CD14-positive monocyte (primary cell): ENCODE data around the gene KIF27. TPM values are rescaled to one million over a fixed set of nuclear protein-coding genes. Genes with fewer than 3 reads are reported as not detected.
A peak's percentile ranks its signal among the peaks of the same experiment; 100 is the strongest.
"Not testable (repeated sequence)": the region's sequence is repeated elsewhere in the genome, so short reads cannot be mapped to it uniquely, and the experiment has no call there.

Experiments
- DNase-seq, 3 donors: peaks; one replicate each; pipeline ENCODE4 v3.0.0-alpha.2; 2011 to 2022
- H2AFZ ChIP-seq: 2 replicates; pipeline ENCODE4 v1.6.0; 2012; ENCODE audit warnings: mild to moderate bottlenecking, low read depth, low read length, inconsistent platforms; ENCODE audit not compliant: insufficient read depth, poor library complexity, severe bottlenecking
- H3K27ac ChIP-seq, 2 donors: 1 replicate in 1 of 2; 2 replicates in 1 of 2; pipeline ENCODE4 v1.5.1; 2012 to 2013; ENCODE audit warnings: low read length in 2 of 2, control low read depth in 1 of 2, inconsistent platforms in 1 of 2, low read depth in 1 of 2, mild to moderate bottlenecking in 1 of 2
- H3K27me3 ChIP-seq, 2 donors: one replicate each; pipeline versions ENCODE4 v1.6.0 to v1.6.1; 2011 to 2013; ENCODE audit warnings: low read length in 2 of 2; ENCODE audit not compliant: control insufficient read depth in 2 of 2, insufficient read depth in 2 of 2
- H3K36me3 ChIP-seq, 2 donors: replicated peaks in 1 of 2; 1 replicate in 1 of 2; 2 replicates in 1 of 2; pipeline versions ENCODE4 v1.5.1 to v1.6.1; 2012 to 2013; ENCODE audit warnings: low read length in 2 of 2, control low read depth in 1 of 2, inconsistent platforms in 1 of 2, mild to moderate bottlenecking in 1 of 2; ENCODE audit not compliant: insufficient read depth in 2 of 2, control insufficient read depth in 1 of 2
- H3K4me1 ChIP-seq, 2 donors: 1 replicate in 1 of 2; 2 replicates in 1 of 2; pipeline versions ENCODE4 v1.5.1 to v1.6.1; 2012 to 2013; ENCODE audit warnings: low read length in 2 of 2, control low read depth in 1 of 2, inconsistent platforms in 1 of 2, mild to moderate bottlenecking in 1 of 2, moderate library complexity in 1 of 2; ENCODE audit not compliant: insufficient read depth in 2 of 2, control insufficient read depth in 1 of 2
- H3K4me2 ChIP-seq: replicated peaks from 2 replicates; pipeline ENCODE3; 2012; ENCODE audit warnings: low read length, moderate library complexity, mild to moderate bottlenecking; ENCODE audit not compliant: poor library complexity, severe bottlenecking; ENCODE audit errors: extremely low read depth
- H3K4me3 ChIP-seq, 3 experiments: fragments of 200-600 bp in 1 of 3; sonication (generic) in 1 of 3; replicated peaks in 1 of 3; 1 replicate in 2 of 3; 2 replicates in 1 of 3; pipeline ENCODE4 v1.5.1; 2011 to 2013; ENCODE audit warnings: low read length in 3 of 3, mild to moderate bottlenecking in 3 of 3, control low read depth in 2 of 3, low read depth in 2 of 3, inconsistent platforms in 1 of 3, moderate library complexity in 1 of 3
- H3K79me2 ChIP-seq: 2 replicates; pipeline ENCODE4 v1.6.0; 2012; ENCODE audit warnings: mild to moderate bottlenecking, control low read depth, inconsistent platforms, low read length, moderate library complexity; ENCODE audit not compliant: insufficient read depth
- H3K9ac ChIP-seq: 2 replicates; pipeline ENCODE4 v1.6.0; 2017; ENCODE audit warnings: low read length, mild to moderate bottlenecking; ENCODE audit not compliant: insufficient read depth, poor library complexity, severe bottlenecking
- H3K9me3 ChIP-seq, 2 donors: replicated peaks in 1 of 2; 1 replicate in 1 of 2; 2 replicates in 1 of 2; pipeline versions ENCODE4 v1.5.1 to v1.6.1; 2012 to 2013; ENCODE audit warnings: low read length in 2 of 2, control low read depth in 1 of 2; ENCODE audit not compliant: control insufficient read depth in 1 of 2, insufficient read depth in 1 of 2
- H4K20me1 ChIP-seq: 2 replicates; pipeline ENCODE4 v1.6.0; 2012; ENCODE audit warnings: mild to moderate bottlenecking, low read length, control low read depth, moderate library complexity; ENCODE audit not compliant: insufficient read depth
- H3K27ac Mint-ChIP-seq, 7 donors: one replicate each; pipeline ENCODE4 v1.8.0; 2020; ENCODE audit warnings: mild to moderate bottlenecking in 7 of 7, mixed read lengths in 7 of 7, moderate library complexity in 6 of 7, inconsistent platforms in 2 of 7
- H3K27me3 Mint-ChIP-seq, 3 donors: one replicate each; pipeline ENCODE4 v1.8.0; 2021 to 2022; ENCODE audit warnings: low read depth in 3 of 3, mild to moderate bottlenecking in 3 of 3, mixed read lengths in 3 of 3, moderate library complexity in 3 of 3, inconsistent platforms in 1 of 3
- H3K36me3 Mint-ChIP-seq, 2 donors: one replicate each; pipeline ENCODE4 v1.8.0; 2020; ENCODE audit warnings: mixed read lengths in 2 of 2, inconsistent platforms in 1 of 2, mild to moderate bottlenecking in 1 of 2
- H3K4me1 Mint-ChIP-seq: one replicate; pipeline ENCODE4 v1.8.0; 2020; ENCODE audit warnings: mild to moderate bottlenecking, mixed read lengths
- H3K4me3 Mint-ChIP-seq, 2 donors: one replicate each; pipeline ENCODE4 v1.8.0; 2020; ENCODE audit warnings: mild to moderate bottlenecking in 2 of 2, mixed read lengths in 2 of 2, moderate library complexity in 1 of 2
- H3K9me3 Mint-ChIP-seq, 7 donors: one replicate each; pipeline ENCODE4 v1.8.0; 2020 to 2022; ENCODE audit warnings: mixed read lengths in 7 of 7, mild to moderate bottlenecking in 6 of 7, moderate library complexity in 6 of 7, inconsistent platforms in 2 of 7
- WGBS: methylation state at CpG from one replicate; pipeline ENCODE4 v1.1.5; 2013; ENCODE audit warnings: missing lambda C conversion rate; ENCODE audit not compliant: insufficient coverage; 5-methylcytosine and 5-hydroxymethylcytosine counted together
- intact Hi-C, 2 donors: fragments of 100-400 bp; cut with micrococcal nuclease; formaldehyde crosslinking; loops; one replicate each; pipeline versions ENCODE4 v1.15.0 to v1.15.1; 2023
- polyA plus RNA-seq, 3 donors: library from polyadenylated mRNA; depleted of rRNA in 1 of 3; unstranded in 2 of 3; stranded (reverse) in 1 of 3; fragments of 300-500 nt in 2 of 3; fragments of >200 nt in 1 of 3; fragmentation: Illumina TruSeq in 2 of 3; gene quantifications; 1 replicate in 2 of 3; 2 replicates in 1 of 3; pipeline ENCODE4 v1.2.3, GENCODE V29; 2012 to 2021
- TF ChIP-seq, protein P1 (sequence below): fragments of 200-600 bp; IDR thresholded peaks from one replicate; pipeline ENCODE4 v1.8.0; 2022; ENCODE audit warnings: antibody characterized with exemption, mild to moderate bottlenecking

Gene KIF27
- polyA plus RNA-seq, 3 donors = 0.58 to 1.3 (median 1.1) TPM

DNA sequence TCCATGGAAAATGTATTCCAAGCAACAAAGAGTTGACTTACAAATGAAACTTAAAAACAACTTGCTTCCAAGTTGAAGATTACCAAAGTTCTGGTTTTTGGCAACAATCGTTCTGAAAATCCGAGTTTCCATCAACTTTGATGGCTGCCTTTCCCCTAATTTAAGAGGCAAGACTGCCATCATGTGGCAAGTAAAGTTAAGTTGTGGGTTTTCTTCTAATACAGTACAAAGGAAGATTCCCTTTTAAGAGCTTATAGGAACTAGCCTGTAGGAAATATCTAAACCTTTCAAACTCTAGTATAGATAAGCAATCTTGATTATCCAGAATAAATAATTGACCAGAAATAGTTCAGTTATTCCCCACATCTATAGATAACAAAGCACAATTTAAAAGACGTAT, 9.0 kb downstream of the KIF27 start:
- not testable (repeated sequence) for H3K27ac ChIP-seq, H3K36me3 ChIP-seq, H4K20me1 ChIP-seq, H3K9me3 ChIP-seq, H3K27me3 Mint-ChIP-seq, H3K4me2 ChIP-seq, H3K9ac ChIP-seq, H3K4me3 Mint-ChIP-seq, H3K27me3 ChIP-seq, H3K79me2 ChIP-seq, H3K4me1 Mint-ChIP-seq, H3K27ac Mint-ChIP-seq, H3K4me1 ChIP-seq, H3K36me3 Mint-ChIP-seq, H2AFZ ChIP-seq, H3K9me3 Mint-ChIP-seq, H3K4me3 ChIP-seq
- intact Hi-C loops = loop anchor here in 1 of 2 donors (10.0 kb wide), 1 partner anchor 577 kb away; no protein-coding TSS in a partner anchor
- TF ChIP-seq, protein P1, sequence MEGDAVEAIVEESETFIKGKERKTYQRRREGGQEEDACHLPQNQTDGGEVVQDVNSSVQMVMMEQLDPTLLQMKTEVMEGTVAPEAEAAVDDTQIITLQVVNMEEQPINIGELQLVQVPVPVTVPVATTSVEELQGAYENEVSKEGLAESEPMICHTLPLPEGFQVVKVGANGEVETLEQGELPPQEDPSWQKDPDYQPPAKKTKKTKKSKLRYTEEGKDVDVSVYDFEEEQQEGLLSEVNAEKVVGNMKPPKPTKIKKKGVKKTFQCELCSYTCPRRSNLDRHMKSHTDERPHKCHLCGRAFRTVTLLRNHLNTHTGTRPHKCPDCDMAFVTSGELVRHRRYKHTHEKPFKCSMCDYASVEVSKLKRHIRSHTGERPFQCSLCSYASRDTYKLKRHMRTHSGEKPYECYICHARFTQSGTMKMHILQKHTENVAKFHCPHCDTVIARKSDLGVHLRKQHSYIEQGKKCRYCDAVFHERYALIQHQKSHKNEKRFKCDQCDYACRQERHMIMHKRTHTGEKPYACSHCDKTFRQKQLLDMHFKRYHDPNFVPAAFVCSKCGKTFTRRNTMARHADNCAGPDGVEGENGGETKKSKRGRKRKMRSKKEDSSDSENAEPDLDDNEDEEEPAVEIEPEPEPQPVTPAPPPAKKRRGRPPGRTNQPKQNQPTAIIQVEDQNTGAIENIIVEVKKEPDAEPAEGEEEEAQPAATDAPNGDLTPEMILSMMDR = peak; percentile 44
- WGBS = 0% methylated on average over 1 of the region's 3 CpGs
- peak in 1 of 3 donors; percentile 24 for DNase-seq

DNA sequence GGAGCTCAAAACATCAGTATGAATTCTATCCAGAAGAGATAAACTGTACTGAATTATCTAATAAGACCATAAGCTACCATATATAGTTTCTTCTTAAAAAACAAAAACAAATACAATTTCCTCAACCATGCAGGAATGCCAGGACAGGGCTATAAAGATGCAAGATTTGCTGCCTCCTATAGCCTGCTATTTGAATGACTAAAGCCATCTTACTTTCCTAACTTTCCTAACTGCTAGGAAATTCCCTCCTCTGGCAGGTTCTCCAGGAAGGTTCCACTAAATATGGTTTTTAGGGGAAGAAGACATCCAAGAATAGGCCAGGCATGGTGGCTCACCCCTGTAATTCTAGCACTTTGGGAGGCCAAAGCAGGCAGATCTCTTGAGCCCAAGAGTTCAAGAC, 15.1 kb downstream of the KIF27 start:
- Histone ChIP-seq H4K20me1 (no peaks in the 10 kb centered on the region), H3K4me2 (no peak overlapping the region), H2AFZ (no peak overlapping the region), H3K27ac (no peak overlapping the region), H3K4me3 (no peak overlapping the region), H3K9me3 (no peaks in the 10 kb centered on the region), H3K9ac (no peak overlapping the region), H3K4me1 (no peaks in the 10 kb centered on the region), H3K79me2 (no peaks in the 10 kb centered on the region), H3K27me3 (no peaks in the 10 kb centered on the region), H3K36me3 (no peaks in the 10 kb centered on the region)
- no peaks in the 10 kb centered on the region for H3K9me3 Mint-ChIP-seq
- peaks cover 2% of the 10 kb centered on the region for H3K4me1 Mint-ChIP-seq
- TF ChIP-seq, protein P1 = no peak
- intact Hi-C loops = no loop called here
- no peak overlapping the region for H3K4me3 Mint-ChIP-seq
- no peak for DNase-seq
- H3K36me3 Mint-ChIP-seq = peaks cover 0 to 2% of the 10 kb centered on the region in 2 donors
- H3K27me3 Mint-ChIP-seq = no peaks in the 10 kb centered on the region
- H3K27ac Mint-ChIP-seq = no peak overlapping the region

DNA sequence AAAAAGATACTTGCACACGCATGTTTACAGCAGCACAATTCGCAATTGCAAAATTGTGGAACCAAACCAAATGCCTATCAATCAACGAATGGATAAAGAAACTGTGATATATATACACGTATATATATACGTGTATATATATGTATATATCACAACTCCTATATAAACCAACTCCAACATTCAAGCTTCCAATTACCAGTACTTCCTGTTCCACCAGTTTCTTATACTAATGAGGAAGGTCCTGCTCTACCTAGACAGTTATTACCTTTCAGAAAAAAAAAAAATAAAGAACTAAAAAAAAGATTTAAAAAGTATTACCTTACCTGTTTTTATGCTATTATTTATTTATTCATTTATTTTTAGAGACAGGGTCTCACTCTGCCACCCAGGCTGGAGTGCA, 20.6 kb downstream of the KIF27 start:
- H3K4me1 ChIP-seq, H2AFZ ChIP-seq, DNase-seq, intact Hi-C loops, H3K4me2 ChIP-seq, H3K4me1 Mint-ChIP-seq, H3K79me2 ChIP-seq, H3K4me3 ChIP-seq, H3K27me3 Mint-ChIP-seq, H4K20me1 ChIP-seq, H3K9me3 Mint-ChIP-seq, H3K36me3 ChIP-seq, H3K27ac ChIP-seq, H3K9me3 ChIP-seq, H3K27ac Mint-ChIP-seq, H3K27me3 ChIP-seq, H3K9ac ChIP-seq, H3K4me3 Mint-ChIP-seq: not testable (repeated sequence)
- peaks cover 3 to 10% of the 10 kb centered on the region in 2 donors for H3K36me3 Mint-ChIP-seq
- WGBS = no CpG with 5 or more reads among the region's 5 CpGs

DNA sequence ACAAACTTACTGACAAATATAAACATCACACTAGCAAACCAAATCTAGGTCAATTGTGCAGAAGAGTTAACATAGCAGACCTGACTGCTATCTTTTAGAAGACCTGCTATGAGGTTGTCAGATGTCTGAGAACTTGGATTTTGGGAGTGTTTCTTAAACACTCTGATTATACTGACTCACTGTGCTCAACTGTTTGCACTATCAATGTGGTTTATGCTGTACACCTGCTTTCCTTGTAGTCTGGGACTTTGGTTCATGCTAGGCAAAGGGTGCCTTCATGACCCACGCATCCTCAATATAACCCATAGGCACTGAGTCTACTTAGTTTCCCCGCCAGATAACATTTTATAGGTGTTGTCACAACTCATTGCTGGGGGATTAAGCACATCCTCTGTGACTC, 26.9 kb downstream of the KIF27 start:
- H3K4me2 ChIP-seq, H4K20me1 ChIP-seq, H3K4me1 ChIP-seq, H3K9ac ChIP-seq, intact Hi-C loops, H3K4me1 Mint-ChIP-seq, DNase-seq, H3K4me3 Mint-ChIP-seq, H3K9me3 ChIP-seq, H3K9me3 Mint-ChIP-seq, H2AFZ ChIP-seq, H3K27me3 Mint-ChIP-seq, H3K27ac ChIP-seq, H3K27me3 ChIP-seq, H3K36me3 ChIP-seq, H3K79me2 ChIP-seq, H3K4me3 ChIP-seq, H3K27ac Mint-ChIP-seq: not testable (repeated sequence)
- WGBS = no CpG with 5 or more reads among the region's 2 CpGs
- peaks cover 3 to 14% of the 10 kb centered on the region in 2 donors for H3K36me3 Mint-ChIP-seq
